Measurements from ENCODE around the gene ACSL5.

GRCh38 chr10:112359606-112360307 lies 14.2 kb upstream of the ACSL5 start:
- TF ChIP-seq EZH2 (IDR thresholded peaks at IDR 0.05; ENCODE audit: insufficient read depth, low read length) (no peak), CTCF (IDR thresholded peaks at IDR 0.05; ENCODE audit: insufficient read depth, low read depth, low read length) (no peak)

Measured in astrocyte (in vitro differentiated cells and primary cell).